22Rv1 (cell line): ENCODE measurements around the gene ARX.

ENCODE experiments used
- H3K27ac ChIP-seq: fragments of 450-650 bp; 2 replicates; pipeline ENCODE4 v1.5.1; 2017
- ZFX ChIP-seq: fragments of 450-650 bp; IDR thresholded peaks from 2 replicates; pipeline ENCODE4 v1.6.1; 2017; ENCODE audit warnings: antibody characterized with exemption, borderline replicate concordance
- TF ChIP-seq, protein P1 (sequence below): fragments of 450-650 bp; IDR thresholded peaks from 2 replicates; pipeline ENCODE4 v1.5.1; 2017; ENCODE audit warnings: mild to moderate bottlenecking

The ARX gene

GRCh38 chrX:24956828-24957227 lies 58.9 kb downstream of the ARX start:
- TF ChIP-seq ZFX = no peak
- TF ChIP-seq, protein P1, sequence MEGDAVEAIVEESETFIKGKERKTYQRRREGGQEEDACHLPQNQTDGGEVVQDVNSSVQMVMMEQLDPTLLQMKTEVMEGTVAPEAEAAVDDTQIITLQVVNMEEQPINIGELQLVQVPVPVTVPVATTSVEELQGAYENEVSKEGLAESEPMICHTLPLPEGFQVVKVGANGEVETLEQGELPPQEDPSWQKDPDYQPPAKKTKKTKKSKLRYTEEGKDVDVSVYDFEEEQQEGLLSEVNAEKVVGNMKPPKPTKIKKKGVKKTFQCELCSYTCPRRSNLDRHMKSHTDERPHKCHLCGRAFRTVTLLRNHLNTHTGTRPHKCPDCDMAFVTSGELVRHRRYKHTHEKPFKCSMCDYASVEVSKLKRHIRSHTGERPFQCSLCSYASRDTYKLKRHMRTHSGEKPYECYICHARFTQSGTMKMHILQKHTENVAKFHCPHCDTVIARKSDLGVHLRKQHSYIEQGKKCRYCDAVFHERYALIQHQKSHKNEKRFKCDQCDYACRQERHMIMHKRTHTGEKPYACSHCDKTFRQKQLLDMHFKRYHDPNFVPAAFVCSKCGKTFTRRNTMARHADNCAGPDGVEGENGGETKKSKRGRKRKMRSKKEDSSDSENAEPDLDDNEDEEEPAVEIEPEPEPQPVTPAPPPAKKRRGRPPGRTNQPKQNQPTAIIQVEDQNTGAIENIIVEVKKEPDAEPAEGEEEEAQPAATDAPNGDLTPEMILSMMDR = no peak
- H3K27ac ChIP-seq = no peak overlapping the region

GRCh38 chrX:24955372-24955930 lies 60.3 kb downstream of the ARX start:
- H3K27ac ChIP-seq = no peak overlapping the region
- TF ChIP-seq, protein P1 = no peak
- TF ChIP-seq ZFX = no peak

DNA sequence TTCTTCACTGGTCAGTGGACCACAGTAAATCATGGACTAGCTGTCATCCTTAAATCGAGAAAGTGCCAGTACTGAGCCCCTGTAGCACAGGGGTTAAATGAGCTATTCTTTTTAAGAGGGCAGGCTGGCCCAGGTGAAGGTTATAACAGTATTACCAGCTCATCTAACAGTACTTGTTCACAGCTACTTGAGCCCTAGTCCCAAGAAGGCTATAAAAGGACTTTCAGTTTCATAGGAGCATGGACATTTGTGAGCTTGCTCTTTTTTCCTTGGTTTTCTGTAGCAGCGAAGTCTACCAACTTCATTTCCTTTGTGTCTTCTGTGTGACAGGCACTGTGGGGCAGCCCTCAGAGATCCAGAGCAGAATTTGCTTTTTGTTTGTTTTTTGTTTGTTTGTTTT lies 61.0 kb downstream of the ARX start:
- H3K27ac ChIP-seq = no peak overlapping the region
- TF ChIP-seq, protein P1 = no peak
- no peak for TF ChIP-seq ZFX
